Muscle layer of colon (tissue), 2 donors: ENCODE measurements around the gene MYMX.

Experiments used
- H3K27ac ChIP-seq: one replicate; pipeline ENCODE4 v1.7.0; 2013; ENCODE audit warnings: low read depth, mild to moderate bottlenecking, low read length, moderate library complexity
- H3K27me3 ChIP-seq, 2 donors: one replicate each; pipeline ENCODE4 v1.7.0; 2013; ENCODE audit warnings: low read length in 2 of 2, mild to moderate bottlenecking in 2 of 2; ENCODE audit not compliant: insufficient read depth in 2 of 2, control insufficient read depth in 1 of 2
- H3K36me3 ChIP-seq: one replicate; pipeline ENCODE4 v1.7.0; 2013; ENCODE audit warnings: mild to moderate bottlenecking, low read length; ENCODE audit not compliant: insufficient read depth
- H3K4me1 ChIP-seq: one replicate; pipeline ENCODE4 v1.7.0; 2013; ENCODE audit warnings: mild to moderate bottlenecking, low read length; ENCODE audit not compliant: insufficient read depth
- H3K4me3 ChIP-seq, 2 donors: one replicate each; pipeline ENCODE4 v1.7.0; 2013; ENCODE audit warnings: low read length in 2 of 2, low read depth in 1 of 2, mild to moderate bottlenecking in 1 of 2, moderate library complexity in 1 of 2
- H3K9ac ChIP-seq: one replicate; pipeline ENCODE4 v1.7.0; 2013; ENCODE audit warnings: low read length
- H3K9me3 ChIP-seq: one replicate; pipeline ENCODE4 v1.7.0; 2013; ENCODE audit warnings: mild to moderate bottlenecking, low read length
- donor health status: abdominal sarcoma.
- donor health status: Adenocarcinoma of cecum.

Gene MYMX

GRCh38 chr6:44250067-44250717 is 33.5 kb downstream of the MYMX start:
- Histone ChIP-seq H3K4me1 (peaks cover 16% of the 10 kb centered on the region), H3K27me3 (no peaks in the 10 kb centered on the region), H3K4me3 (no peak overlapping the region), H3K27ac (no peak overlapping the region), H3K36me3 (peaks cover 63% of the 10 kb centered on the region), H3K9me3 (no peaks in the 10 kb centered on the region), H3K9ac (no peak overlapping the region)

- Histone ChIP-seq H3K9ac (no peak overlapping the region), H3K4me3 (no peak overlapping the region), H3K36me3 (peaks cover 63% of the 10 kb centered on the region), H3K27me3 (no peaks in the 10 kb centered on the region), H3K9me3 (no peaks in the 10 kb centered on the region), H3K4me1 (peaks cover 16% of the 10 kb centered on the region), H3K27ac (no peak overlapping the region)
These were observed 34.0 kb downstream of the MYMX start for GRCh38 chr6:44250718-44251123.

GRCh38 chr6:44251576-44252524 is 35.1 kb downstream of the MYMX start:
- H3K4me1 ChIP-seq: peaks cover 27% of the 10 kb centered on the region

GRCh38 chr6:44253307-44254101 is 36.8 kb downstream of the MYMX start:
- H3K9me3 ChIP-seq: no peaks in the 10 kb centered on the region
- H3K4me1 ChIP-seq: peaks cover 29% of the 10 kb centered on the region
- H3K27me3 ChIP-seq: no peaks in the 10 kb centered on the region
- no peak overlapping the region for H3K4me3 ChIP-seq
- H3K36me3 ChIP-seq: peaks cover 63% of the 10 kb centered on the region
- H3K9ac ChIP-seq: no peak overlapping the region
- H3K27ac ChIP-seq: no peak overlapping the region

More at GRCh38 chr6:44251576-44252524, 35.1 kb downstream of the MYMX start:
- no peaks in the 10 kb centered on the region for H3K9me3 ChIP-seq
- no peak overlapping the region for H3K27ac ChIP-seq
- H3K9ac ChIP-seq: no peak overlapping the region
- no peaks in the 10 kb centered on the region for H3K27me3 ChIP-seq
- H3K36me3 ChIP-seq: peaks cover 63% of the 10 kb centered on the region
- no peak overlapping the region for H3K4me3 ChIP-seq

- no peak overlapping the region for H3K9ac ChIP-seq
- no peak overlapping the region for H3K4me3 ChIP-seq
- no peak overlapping the region for H3K27ac ChIP-seq
- no peaks in the 10 kb centered on the region for H3K27me3 ChIP-seq
- no peaks in the 10 kb centered on the region for H3K9me3 ChIP-seq
- H3K4me1 ChIP-seq: peaks cover 20% of the 10 kb centered on the region
- H3K36me3 ChIP-seq: peaks cover 54% of the 10 kb centered on the region
These were observed 37.7 kb downstream of the MYMX start for GRCh38 chr6:44254191-44255104.

- H3K36me3 ChIP-seq: peaks cover 53% of the 10 kb centered on the region
- H3K9me3 ChIP-seq: no peaks in the 10 kb centered on the region
- peaks cover 18% of the 10 kb centered on the region for H3K4me1 ChIP-seq
- H3K9ac ChIP-seq: no peak overlapping the region
- H3K27ac ChIP-seq: no peak overlapping the region
- H3K4me3 ChIP-seq: no peak overlapping the region
- no peaks in the 10 kb centered on the region for H3K27me3 ChIP-seq
These were observed 38.5 kb downstream of the MYMX start for GRCh38 chr6:44255105-44255808.

- Histone ChIP-seq H3K9me3 (no peaks in the 10 kb centered on the region), H3K27me3 (no peaks in the 10 kb centered on the region), H3K36me3 (peaks cover 45% of the 10 kb centered on the region), H3K4me1 (peaks cover 18% of the 10 kb centered on the region), H3K27ac (peak overlapping the region; percentile 83), H3K4me3 (peak overlapping the region; percentile 82 to 94), H3K9ac (peak overlapping the region; percentile 81)
These were observed 39.4 kb downstream of the MYMX start for GRCh38 chr6:44255871-44256774.

- Histone ChIP-seq H3K9me3 (no peaks in the 10 kb centered on the region), H3K27ac (peak overlapping the region; percentile 83), H3K27me3 (no peaks in the 10 kb centered on the region), H3K9ac (peak overlapping the region; percentile 81), H3K36me3 (peaks cover 39% of the 10 kb centered on the region), H3K4me1 (peaks cover 18% of the 10 kb centered on the region), H3K4me3 (peak overlapping the region; percentile 82 to 94)
These were observed 40.0 kb downstream of the MYMX start for GRCh38 chr6:44256775-44257024.

- Histone ChIP-seq H3K27me3 (no peaks in the 10 kb centered on the region), H3K4me3 (peak within 1 kb of the TSS; percentile 82 to 94), H3K4me1 (peaks cover 20% of the 10 kb centered on the region), H3K27ac (peak within 1 kb of the TSS; percentile 83), H3K9me3 (no peaks in the 10 kb centered on the region), H3K36me3 (peaks cover 35% of the 10 kb centered on the region), H3K9ac (peak within 1 kb of the TSS; percentile 81)
These were observed 40.5 kb downstream of the MYMX start, which contains the start of gene SLC35B2 for GRCh38 chr6:44257025-44257752. TSS of gene SLC35B2 (minus strand) at chr6:44257528. CDS start at chr6:44257410, 118 bp downstream.
